HL-60 (cell line): ENCODE results near the gene ATG12.
"Not testable (repeated sequence)": the region's sequence is repeated elsewhere in the genome, so short reads cannot be mapped to it uniquely, and the experiment has no call there.

ENCODE experiments used
- DNase-seq, 2 experiments: peaks; one replicate each; pipeline ENCODE4 v3.0.0-alpha.2; 2010 to 2020; ENCODE audit warnings: low read depth in 1 of 2, low spot score in 1 of 2
- H3K27ac ChIP-seq: fragments of 250-450 bp; sonication (Bioruptor Pico); replicated peaks from 2 replicates; pipeline ENCODE4 v1.5.1; 2020; ENCODE audit warnings: mild to moderate bottlenecking, moderate library complexity
- H3K27me3 ChIP-seq: fragments of 250-450 bp; sonication (Bioruptor Pico); 2 replicates; pipeline ENCODE4 v1.5.1; 2021; ENCODE audit warnings: mild to moderate bottlenecking, moderate library complexity; ENCODE audit not compliant: insufficient read depth, poor library complexity, severe bottlenecking
- H3K4me3 ChIP-seq: replicated peaks from 2 replicates; pipeline ENCODE4 v1.5.1; 2011; ENCODE audit warnings: mild to moderate bottlenecking, control low read depth, low read length; ENCODE audit not compliant: insufficient read depth
- GABPA ChIP-seq: IDR thresholded peaks from 2 replicates; pipeline ENCODE4 v1.6.1; 2012; ENCODE audit warnings: low read depth
- POLR2AphosphoS5 ChIP-seq: IDR thresholded peaks from 2 replicates; pipeline ENCODE4 v1.6.1; 2012; ENCODE audit warnings: low read depth
- REST ChIP-seq: IDR thresholded peaks from 2 replicates; pipeline ENCODE4 v1.6.1; 2012; ENCODE audit warnings: low read depth; ENCODE audit not compliant: insufficient replicate concordance
- SPI1 ChIP-seq: IDR thresholded peaks from 2 replicates; pipeline ENCODE4 v1.6.1; 2012; ENCODE audit warnings: low read depth, mild to moderate bottlenecking, borderline replicate concordance
- long read RNA-seq: library from polyadenylated mRNA; unstranded; transcript quantifications from one replicate; pipeline ENCODE4 v2.0.0, GENCODE V29; 2020
- TF ChIP-seq, protein P1 (sequence below): IDR thresholded peaks from one replicate; pipeline ENCODE4 v1.5.1; 2011; ENCODE audit warnings: low read length, control low read depth, inconsistent platforms; ENCODE audit not compliant: insufficient read depth

The ATG12 gene
- long read RNA-seq, full-length matches to known transcripts: 55 of 63 reads
- long read RNA-seq, partial matches to known transcripts: 6 of 63 reads
- long read RNA-seq, other reads (novel, unspliced or antisense): 2 of 63 reads

DNA sequence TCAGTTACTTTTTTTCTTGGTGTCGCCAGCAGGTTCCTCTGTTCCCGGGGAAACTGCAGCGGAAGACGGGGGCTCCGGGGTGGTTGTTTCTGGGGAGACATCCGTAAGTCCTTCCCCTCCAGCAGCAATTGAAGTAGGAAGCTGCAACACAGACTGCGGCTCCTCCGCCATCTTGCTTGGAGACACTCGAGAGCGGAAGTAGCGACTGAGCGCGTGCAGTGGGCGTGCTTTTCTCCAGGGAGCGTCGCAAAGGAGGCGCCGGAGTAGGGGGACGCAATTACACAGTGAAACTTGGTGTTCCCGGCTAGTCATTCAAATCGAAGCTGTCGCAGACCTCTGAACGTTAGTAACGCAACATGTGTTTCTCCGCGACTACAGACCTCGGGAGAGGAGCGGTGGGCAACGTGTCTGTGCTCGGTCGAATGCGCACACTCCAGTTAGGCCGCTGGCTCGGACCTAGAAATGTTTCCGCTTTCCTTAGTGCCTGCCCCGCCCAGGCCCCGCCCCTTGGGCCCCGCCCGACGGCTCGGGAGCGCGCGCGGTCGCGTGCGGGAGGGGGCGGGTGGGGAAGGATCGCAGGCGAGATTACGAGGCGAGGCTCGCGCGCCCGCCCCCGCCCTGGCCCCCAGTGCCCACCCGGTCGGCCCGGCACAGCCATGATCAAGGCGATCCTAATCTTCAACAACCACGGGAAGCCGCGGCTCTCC, at the start of gene ATG12, which contains the start of gene AP3S1:
Gene ATG12, minus strand, starts transcription at position 184 of the 707 bp plus-strand sequence. Its CDS starts 13 bp downstream, at position 171.
Gene AP3S1, plus strand, starts transcription at position 554 of the 707 bp plus-strand sequence. Its CDS starts 103 bp downstream, at position 657.
- Histone ChIP-seq H3K27me3 (no peaks in the 10 kb centered on the region), H3K4me3 (peak within 1 kb of the TSS; percentile 71), H3K27ac (peak within 1 kb of the TSS; percentile 98)
- DNase-seq: peak; percentile 65 to 86
- TF ChIP-seq GABPA (peak; percentile 82), SPI1 (peak; percentile 80; the same call in 1 of the 2 replicates), REST (peak; percentile 47), POLR2AphosphoS5 (peak; percentile 59)
- TF ChIP-seq, protein P1, sequence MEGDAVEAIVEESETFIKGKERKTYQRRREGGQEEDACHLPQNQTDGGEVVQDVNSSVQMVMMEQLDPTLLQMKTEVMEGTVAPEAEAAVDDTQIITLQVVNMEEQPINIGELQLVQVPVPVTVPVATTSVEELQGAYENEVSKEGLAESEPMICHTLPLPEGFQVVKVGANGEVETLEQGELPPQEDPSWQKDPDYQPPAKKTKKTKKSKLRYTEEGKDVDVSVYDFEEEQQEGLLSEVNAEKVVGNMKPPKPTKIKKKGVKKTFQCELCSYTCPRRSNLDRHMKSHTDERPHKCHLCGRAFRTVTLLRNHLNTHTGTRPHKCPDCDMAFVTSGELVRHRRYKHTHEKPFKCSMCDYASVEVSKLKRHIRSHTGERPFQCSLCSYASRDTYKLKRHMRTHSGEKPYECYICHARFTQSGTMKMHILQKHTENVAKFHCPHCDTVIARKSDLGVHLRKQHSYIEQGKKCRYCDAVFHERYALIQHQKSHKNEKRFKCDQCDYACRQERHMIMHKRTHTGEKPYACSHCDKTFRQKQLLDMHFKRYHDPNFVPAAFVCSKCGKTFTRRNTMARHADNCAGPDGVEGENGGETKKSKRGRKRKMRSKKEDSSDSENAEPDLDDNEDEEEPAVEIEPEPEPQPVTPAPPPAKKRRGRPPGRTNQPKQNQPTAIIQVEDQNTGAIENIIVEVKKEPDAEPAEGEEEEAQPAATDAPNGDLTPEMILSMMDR: no peak

DNA sequence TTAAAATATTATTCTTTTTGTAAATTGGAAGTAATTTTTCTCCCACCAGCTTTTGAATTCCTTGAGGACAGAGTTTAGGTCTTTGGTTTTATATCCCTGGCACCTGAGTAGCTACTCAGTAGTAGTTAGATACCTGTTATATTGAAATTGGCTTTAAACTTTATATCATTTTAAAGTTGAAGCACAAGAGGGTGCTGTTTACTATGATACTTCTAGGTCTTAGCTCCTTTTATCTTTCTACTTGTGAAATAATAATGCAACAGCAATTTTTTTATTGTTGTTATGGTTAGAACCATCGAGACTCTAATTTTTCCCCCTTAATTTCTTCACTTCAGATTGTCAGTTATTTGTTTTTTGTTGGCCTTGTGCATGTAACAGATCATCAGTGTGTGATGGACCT, 46.7 kb upstream of the ATG12 start:
- TF ChIP-seq POLR2AphosphoS5 (no peak), SPI1 (no peak), GABPA (no peak), REST (no peak)
- TF ChIP-seq, protein P1: no peak
- Histone ChIP-seq H3K27me3 (no peaks in the 10 kb centered on the region), H3K4me3 (no peak overlapping the region), H3K27ac (no peak overlapping the region)
- no peak for DNase-seq

- not testable (repeated sequence) for H3K27ac ChIP-seq, H3K27me3 ChIP-seq, H3K4me3 ChIP-seq, DNase-seq
These were observed 43.8 kb upstream of the ATG12 start for GRCh38 chr5:115885208-115885607.

GRCh38 chr5:115884704-115885103, 43.3 kb upstream of the ATG12 start:
- no peak overlapping the region for H3K27ac ChIP-seq
- DNase-seq: no peak
- H3K27me3 ChIP-seq: no peaks in the 10 kb centered on the region
- no peak overlapping the region for H3K4me3 ChIP-seq
- TF ChIP-seq REST (no peak), GABPA (no peak), POLR2AphosphoS5 (no peak), SPI1 (no peak)
- TF ChIP-seq, protein P1: no peak

- H3K4me3 ChIP-seq, H3K27me3 ChIP-seq, H3K27ac ChIP-seq, DNase-seq: not testable (repeated sequence)
These were observed 41.1 kb upstream of the ATG12 start for GRCh38 chr5:115882434-115882833.
